NCI-H748 (cell line): ENCODE data around the gene HCFC1R1.
"Not testable (repeated sequence)": the region's sequence is repeated elsewhere in the genome, so short reads cannot be mapped to it uniquely, and the experiment has no call there.

Experiments
- DNase-seq: peaks from one replicate; lab custom pipeline; 2025; ENCODE audit not compliant: unreplicated experiment; lab: John Stamatoyannopoulos, UW

Gene HCFC1R1, protein sequence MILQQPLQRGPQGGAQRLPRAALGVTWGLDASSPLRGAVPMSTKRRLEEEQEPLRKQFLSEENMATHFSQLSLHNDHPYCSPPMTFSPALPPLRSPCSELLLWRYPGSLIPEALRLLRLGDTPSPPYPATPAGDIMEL

DNA sequence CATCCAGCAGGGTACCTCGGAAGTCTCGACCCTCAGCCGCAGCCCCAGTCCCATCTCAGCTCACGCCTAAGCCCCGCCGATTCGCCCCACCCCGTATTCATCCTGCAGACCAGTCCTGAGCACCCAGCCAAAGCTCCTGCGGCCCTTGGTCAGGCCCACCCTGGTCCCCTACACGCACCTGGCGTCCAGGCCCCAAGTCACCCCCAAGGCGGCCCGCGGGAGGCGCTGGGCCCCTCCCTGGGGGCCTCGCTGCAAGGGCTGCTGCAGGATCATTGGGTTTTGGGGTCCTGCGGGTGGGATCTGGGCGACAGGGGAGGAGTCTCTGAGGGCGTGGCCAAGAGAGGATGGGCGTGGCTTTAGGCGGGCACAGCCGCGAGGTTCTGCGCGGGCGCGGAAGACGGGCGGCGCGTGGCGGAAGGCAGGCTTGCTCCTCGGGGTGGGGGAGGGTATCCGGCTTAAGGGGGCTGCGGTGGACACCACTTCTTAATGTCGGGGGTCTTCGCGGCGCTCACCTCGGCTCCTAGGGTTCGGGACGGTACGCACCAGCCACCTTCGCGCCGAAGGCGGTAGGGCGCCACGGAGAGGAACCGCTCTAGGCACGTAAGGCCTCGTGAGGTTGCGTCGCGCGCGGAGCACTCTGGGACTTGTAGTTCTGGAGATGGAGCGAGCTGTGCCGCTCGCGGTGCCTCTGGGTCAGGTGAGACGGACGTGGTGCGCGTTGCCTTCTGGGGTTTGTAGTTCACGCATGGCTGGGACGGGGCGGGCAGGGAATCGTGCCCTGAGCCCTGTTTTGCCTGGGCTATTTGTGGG is at the start of gene HCFC1R1, which contains the start of gene THOC6:
HCFC1R1 (minus strand) TSS at position 274 of the 810 bp plus-strand sequence; CDS start at position 273, 1 bp downstream.
THOC6 (plus strand) TSS at position 367 of the 810 bp plus-strand sequence; CDS start at position 659, 292 bp downstream.
- DNase-seq = peak; percentile 96

GRCh38 chr16:3073448-3073847 is 49.7 kb upstream of the HCFC1R1 start:
- DNase-seq = no peak

DNA sequence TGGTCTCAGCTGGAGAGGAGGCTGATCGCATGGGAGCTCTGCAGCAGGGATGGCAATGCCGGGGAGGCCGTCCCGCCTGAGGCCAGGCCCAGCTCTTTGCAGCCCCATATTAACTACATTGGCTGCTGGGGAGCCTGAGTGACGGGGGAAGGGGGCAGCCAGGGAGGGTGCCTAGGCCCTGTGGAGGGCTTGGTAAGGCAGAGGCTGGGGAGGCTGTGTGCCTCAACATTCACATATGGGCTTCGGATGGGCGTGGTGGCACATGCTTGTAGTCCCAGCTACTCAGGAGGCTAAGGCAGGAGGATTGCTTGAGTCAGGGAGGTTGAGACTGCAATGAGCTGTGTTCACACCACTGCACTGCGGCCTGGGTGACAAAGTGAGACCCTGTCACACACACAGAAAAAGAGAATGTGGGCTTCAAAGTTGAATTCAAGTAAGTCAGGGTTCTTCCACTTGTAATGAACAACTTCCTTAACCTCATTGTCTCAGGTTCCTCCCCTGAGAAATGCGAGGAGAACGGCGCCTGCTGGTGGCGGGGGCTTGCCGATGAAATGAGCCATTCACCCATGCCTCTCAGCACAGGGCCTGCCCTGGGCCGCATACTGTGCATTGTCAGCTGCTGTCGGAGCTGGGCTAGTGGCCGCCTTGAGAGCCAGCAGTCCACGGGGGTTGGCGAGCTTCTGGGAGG is 49.0 kb upstream of the HCFC1R1 start:
- not testable (repeated sequence) for DNase-seq

- DNase-seq = not testable (repeated sequence)
These were observed 48.4 kb upstream of the HCFC1R1 start for GRCh38 chr16:3072148-3072547.

GRCh38 chr16:3071655-3072054 is 47.9 kb upstream of the HCFC1R1 start:
- no peak for DNase-seq

GRCh38 chr16:3070608-3071111 is 46.9 kb upstream of the HCFC1R1 start:
- DNase-seq = no peak

GRCh38 chr16:3069146-3069545 is 45.4 kb upstream of the HCFC1R1 start:
- not testable (repeated sequence) for DNase-seq

- no peak for DNase-seq
These were observed 44.7 kb upstream of the HCFC1R1 start for GRCh38 chr16:3068487-3068886.

DNA sequence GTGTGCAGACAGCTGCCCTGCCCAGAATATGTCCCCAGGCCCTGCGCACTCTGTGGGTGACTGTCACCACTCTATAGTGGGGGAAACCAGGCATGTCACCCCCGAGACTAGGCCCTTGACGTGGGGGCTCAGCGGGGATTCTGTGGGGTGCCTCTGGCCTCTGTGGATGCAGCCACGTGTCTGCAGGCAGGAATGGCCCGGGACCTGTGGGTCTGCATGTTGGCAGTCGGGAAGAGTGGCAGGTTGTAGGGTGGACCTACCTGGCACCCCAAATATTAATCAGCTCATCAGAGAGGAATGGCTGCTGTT is 42.7 kb upstream of the HCFC1R1 start:
- DNase-seq = no peak

DNA sequence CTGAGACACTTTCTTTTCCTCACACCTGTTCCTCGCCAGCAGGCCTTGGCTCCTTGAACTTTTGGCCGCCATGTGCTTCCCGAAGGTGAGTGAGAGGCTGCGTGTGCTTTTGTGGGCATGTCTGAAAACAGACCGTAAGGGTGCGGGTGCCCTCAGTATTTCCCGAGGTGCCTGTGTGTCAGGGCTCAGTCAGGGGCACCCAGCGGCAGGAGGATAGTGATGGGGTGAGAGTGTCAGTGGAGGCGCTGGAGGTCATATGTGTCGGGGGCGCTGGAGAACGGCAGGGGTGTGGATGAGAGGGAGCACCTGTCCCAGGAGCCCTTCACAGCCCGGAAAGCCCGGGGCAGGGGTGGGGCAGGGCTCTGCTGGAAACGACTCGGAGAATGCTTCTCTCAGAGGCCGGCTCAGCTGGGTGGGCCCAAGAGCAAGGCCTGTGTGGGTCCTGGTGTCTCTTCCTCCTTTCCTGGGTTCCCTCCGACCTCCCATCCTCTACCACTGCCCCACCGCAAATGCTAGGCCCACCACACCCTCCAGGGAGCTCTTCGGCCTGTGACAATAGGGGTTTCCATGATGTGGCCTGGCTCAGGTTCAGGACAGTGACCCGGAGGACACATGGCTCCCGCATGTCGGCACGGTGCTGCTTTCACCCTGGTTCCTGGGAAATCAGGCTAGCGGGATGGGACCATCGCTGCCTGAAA is 42.1 kb upstream of the HCFC1R1 start:
- DNase-seq = no peak

DNA sequence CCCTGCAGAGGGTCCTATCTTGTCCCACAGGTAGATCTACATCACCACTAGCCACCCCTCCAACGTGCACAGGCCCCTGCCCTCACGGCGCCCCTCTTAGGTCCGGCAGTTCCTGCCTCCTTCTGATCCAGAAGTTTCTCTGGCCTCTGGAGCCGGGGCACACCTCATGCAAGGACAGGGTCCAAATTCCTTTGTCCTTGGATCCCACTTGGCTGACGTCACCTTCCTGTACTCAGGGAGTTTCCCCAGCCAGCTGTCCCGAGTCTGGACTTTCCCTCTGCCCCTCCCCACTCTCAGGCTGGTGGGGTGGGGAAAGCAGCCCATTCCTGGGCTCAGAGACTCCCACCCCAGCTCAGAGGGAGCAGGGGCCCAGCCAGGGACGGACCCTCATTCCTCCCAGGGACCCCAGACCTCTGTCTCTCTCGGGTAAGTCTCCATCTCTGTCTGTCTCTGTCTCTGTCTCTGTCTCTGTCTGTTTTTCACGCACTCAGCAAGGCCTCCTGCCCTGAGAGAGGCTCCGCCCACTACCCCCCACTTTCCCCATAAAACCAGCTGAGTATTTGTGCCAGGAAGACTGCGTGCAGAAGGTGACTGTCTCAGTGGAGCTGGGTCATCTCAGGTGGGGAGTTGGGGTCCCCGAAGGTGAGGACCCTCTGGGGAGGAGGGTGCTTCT is 41.5 kb upstream of the HCFC1R1 start, which contains the start of gene IL32:
IL32 (plus strand) TSS at position 572 of the 673 bp plus-strand sequence. CDS start 172 bp downstream, outside the sequence.
- no peak for DNase-seq

DNA sequence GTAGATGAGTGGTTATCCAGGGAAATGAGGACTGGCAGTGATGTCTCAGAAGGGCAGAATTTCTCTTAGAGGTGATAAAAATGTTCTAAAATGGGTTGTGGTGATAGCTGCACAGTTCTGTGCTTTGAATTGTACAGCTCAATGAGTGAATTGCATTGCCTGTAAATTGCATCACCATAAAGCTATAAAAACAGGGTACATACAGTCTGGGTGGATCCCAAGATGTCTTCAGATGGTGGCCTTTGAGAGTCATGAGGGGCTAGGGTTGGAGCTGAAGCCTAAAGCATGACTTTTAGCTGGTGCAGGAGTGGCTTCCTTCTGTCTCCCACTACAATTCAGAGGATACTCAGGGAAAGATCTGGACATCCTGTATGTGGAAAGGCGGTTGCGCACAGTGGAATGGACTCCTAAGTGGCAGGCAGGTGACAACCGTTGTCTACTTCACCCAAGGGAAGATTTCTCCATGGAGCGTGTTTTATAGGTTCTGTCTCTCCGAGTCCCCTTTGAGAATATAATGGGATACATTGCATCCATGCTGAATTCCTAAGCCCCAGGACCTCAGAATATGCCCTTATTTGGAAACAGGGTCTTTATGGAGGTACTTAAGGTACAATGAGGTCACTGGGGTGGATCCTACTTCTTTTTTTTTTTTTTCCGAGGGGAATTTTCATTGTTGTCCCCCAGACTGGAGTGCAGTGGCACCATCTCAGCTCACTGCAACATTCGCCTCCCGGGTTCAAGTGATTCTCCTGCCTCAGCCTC is 40.1 kb upstream of the HCFC1R1 start:
- no peak for DNase-seq

- DNase-seq = no peak
These were observed 38.8 kb upstream of the HCFC1R1 start for GRCh38 chr16:3062553-3062952.

DNA sequence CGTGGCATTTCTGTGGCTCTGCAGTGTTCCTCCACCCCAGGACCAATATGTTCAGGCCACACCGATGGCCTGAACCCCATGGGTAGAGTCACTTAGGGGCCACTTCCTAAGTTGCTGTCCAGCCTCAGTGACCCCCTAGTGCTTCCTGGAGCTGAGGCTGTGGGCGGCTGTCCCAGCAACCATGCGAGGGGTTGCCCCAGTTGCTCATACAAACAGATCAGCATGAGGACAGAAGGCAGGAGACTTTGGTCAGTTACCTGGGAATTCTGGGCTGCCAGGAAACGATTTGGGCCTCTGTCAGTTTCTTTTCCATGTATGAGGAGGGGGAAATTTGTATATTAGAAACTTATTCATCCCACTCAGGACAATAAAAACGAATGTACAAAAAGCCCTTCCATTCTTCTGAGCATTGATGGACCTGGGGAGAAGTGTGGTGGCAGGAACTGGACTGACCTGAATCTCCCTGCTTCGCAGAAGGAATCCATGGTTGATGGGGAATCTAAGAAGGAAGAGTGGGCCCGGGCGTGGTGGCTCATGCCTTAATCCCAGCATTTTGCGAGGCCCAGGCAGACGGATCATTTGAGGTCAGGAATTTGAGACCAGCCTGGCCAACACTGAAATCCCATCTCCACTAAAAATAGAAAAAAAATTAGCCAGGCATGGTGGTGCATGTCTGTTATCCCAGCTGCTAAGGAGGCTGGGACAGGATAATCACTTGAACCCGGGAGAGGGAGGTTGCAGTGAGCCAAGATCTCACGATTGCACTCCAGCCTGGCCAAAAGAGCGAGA is 36.8 kb upstream of the HCFC1R1 start:
- no peak for DNase-seq

GRCh38 chr16:3059723-3060242 is 36.0 kb upstream of the HCFC1R1 start:
- no peak for DNase-seq

DNA sequence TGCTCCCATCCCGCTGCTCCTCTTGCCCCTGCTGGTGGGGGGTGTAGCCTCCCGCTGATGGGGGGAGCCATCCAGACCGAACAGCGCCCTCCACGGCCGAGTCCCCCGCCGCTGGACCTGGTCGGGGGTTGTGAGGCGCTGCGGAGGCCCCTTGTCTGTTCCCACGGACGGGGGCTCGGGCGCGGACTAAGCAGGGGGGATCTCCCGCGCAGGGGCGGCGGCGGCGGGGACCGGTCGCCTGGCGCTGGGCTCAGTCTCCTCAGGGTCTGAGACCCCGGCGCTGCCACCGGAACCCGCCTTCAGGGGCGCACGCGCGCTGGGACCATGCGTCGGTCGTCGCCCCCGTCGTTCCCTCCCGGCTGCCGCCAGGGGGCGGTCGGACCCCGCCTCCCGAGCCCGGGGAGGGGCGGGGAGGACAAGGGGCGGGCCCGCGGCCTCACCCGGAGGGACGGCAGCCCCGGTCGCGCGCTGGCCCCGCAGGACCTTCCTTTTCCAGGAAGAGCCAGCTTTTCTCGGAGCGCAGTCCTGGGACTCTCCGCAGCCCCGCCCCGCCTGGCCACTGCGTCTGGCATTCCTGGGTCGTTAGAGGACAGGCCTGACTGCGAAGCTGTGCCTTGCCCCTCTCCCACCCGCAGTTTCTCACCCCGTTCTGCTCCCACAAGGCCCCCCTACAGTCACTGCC is 35.4 kb upstream of the HCFC1R1 start:
- DNase-seq = peak; percentile 78

DNA sequence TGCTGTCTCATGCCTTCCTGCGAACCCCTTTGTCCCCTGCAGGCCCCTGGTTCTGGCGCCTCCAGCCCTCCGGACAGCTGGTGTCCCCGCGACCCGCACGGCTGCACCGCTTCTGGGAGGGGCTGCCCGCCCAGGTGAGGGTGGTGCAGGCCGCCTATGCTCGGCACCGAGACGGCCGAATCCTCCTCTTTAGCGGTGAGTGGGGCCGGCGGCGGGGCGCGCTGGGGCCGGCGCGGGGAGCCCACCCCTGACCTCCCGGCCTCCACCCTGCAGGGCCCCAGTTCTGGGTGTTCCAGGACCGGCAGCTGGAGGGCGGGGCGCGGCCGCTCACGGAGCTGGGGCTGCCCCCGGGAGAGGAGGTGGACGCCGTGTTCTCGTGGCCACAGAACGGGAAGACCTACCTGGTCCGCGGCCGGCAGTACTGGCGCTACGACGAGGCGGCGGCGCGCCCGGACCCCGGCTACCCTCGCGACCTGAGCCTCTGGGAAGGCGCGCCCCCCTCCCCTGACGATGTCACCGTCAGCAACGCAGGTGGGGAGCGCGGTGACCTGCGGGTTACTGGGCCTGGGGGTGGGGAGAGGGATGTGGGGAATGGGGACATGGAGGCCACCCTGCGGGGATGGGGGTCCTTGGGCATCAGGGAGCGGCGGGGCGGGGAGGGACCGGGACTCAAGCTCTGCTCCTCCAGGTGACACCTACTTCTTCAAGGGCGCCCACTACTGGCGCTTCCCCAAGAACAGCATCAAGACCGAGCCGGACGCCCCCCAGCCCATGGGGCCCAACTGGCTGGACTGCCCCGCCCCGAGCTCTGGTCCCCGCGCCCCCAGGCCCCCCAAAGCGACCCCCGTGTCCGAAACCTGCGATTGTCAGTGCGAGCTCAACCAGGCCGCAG is 34.6 kb upstream of the HCFC1R1 start:
- DNase-seq = peak; percentile 55
